PC-3 (cell line): ENCODE results near the gene SNX15.

Source experiments
- EZH2 ChIP-seq: fragments of 300-600 bp; sonication (generic); IDR thresholded peaks from one replicate; pipeline ENCODE4 v1.6.1; 2017; ENCODE audit warnings: antibody characterized with exemption, mild to moderate bottlenecking, low read length; ENCODE audit not compliant: unreplicated experiment
- EZH2phosphoT487 ChIP-seq: fragments of 300-600 bp; sonication (generic); IDR thresholded peaks from 2 replicates; pipeline ENCODE4 v1.6.1; 2018; ENCODE audit warnings: mild to moderate bottlenecking, antibody characterized with exemption, low read length, borderline replicate concordance
- TF ChIP-seq, protein P1 (sequence below): fragments of 300-600 bp; sonication (generic); conservative IDR thresholded peaks from 2 replicates; pipeline ENCODE4 v1.5.1; 2017; ENCODE audit warnings: antibody characterized with exemption, low read depth, mild to moderate bottlenecking, low read length

DNA sequence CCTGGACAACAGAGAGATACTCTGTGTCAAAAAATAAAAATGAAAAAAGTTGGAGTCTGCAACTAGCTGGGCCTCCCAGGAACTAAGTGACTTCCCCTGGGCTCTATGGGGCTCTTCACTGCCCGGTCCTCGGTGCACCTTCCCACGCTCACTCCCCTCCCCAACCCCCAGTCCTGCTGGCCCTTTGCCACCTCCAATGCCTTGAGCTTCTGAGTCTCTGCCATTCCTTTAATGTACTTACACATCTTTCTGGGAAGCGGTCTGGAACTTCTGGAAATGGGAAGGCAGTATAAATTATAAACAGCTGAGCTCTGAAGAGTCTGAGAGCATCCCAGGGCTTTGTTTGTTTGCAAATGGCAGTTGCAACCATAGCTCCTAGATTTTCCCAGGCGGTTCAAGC is 24.5 kb upstream of the SNX15 start:
- no peak for TF ChIP-seq EZH2
- TF ChIP-seq, protein P1, sequence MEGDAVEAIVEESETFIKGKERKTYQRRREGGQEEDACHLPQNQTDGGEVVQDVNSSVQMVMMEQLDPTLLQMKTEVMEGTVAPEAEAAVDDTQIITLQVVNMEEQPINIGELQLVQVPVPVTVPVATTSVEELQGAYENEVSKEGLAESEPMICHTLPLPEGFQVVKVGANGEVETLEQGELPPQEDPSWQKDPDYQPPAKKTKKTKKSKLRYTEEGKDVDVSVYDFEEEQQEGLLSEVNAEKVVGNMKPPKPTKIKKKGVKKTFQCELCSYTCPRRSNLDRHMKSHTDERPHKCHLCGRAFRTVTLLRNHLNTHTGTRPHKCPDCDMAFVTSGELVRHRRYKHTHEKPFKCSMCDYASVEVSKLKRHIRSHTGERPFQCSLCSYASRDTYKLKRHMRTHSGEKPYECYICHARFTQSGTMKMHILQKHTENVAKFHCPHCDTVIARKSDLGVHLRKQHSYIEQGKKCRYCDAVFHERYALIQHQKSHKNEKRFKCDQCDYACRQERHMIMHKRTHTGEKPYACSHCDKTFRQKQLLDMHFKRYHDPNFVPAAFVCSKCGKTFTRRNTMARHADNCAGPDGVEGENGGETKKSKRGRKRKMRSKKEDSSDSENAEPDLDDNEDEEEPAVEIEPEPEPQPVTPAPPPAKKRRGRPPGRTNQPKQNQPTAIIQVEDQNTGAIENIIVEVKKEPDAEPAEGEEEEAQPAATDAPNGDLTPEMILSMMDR = no peak
- no peak for TF ChIP-seq EZH2phosphoT487
